GM12874 (cell line): Measurements from ENCODE around the gene TAX1BP1.

ENCODE experiments used
- TF ChIP-seq, protein P1 (sequence below): IDR thresholded peaks from 2 replicates; pipeline ENCODE4 v1.5.1; 2011; ENCODE audit warnings: low read depth, mild to moderate bottlenecking, control low read depth, low read length, moderate library complexity; ENCODE audit not compliant: insufficient read depth

TAX1BP1 gene

DNA sequence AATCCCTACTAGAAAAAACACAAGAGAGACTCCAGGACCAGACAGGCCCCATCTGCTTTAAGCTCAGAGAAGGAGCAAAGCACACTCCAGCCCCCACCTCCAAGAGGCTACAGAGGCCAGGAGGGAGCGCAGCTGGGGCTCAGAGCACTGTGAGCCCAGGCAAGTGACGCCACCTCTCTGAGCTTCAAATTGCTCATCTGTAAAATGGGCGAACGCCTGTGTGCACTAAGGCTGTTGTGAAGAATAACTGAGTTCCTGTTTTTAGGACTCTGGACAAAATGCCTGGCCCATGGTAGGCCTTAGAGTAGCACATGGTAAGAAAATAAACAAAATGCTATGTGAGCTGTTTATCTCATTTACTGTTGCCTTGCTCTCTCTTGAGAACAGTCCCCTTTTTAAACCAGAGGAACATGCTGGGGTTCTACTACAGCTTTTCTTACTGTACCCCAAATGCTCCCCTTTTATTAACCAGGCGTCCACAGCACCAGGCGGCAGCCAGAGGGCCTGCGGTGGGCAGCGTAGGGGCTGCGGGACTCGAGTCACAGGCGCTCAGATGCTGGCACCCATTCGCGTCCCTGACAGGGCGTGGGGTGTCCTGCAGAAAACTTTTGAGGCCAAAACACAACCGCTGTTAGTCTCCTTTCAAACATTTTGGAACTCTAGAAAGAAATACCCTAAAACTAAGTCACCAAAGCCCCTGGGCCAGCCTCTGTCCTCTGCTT, 103.8 kb downstream of the TAX1BP1 start:
- TF ChIP-seq, protein P1, sequence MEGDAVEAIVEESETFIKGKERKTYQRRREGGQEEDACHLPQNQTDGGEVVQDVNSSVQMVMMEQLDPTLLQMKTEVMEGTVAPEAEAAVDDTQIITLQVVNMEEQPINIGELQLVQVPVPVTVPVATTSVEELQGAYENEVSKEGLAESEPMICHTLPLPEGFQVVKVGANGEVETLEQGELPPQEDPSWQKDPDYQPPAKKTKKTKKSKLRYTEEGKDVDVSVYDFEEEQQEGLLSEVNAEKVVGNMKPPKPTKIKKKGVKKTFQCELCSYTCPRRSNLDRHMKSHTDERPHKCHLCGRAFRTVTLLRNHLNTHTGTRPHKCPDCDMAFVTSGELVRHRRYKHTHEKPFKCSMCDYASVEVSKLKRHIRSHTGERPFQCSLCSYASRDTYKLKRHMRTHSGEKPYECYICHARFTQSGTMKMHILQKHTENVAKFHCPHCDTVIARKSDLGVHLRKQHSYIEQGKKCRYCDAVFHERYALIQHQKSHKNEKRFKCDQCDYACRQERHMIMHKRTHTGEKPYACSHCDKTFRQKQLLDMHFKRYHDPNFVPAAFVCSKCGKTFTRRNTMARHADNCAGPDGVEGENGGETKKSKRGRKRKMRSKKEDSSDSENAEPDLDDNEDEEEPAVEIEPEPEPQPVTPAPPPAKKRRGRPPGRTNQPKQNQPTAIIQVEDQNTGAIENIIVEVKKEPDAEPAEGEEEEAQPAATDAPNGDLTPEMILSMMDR, result no peak

DNA sequence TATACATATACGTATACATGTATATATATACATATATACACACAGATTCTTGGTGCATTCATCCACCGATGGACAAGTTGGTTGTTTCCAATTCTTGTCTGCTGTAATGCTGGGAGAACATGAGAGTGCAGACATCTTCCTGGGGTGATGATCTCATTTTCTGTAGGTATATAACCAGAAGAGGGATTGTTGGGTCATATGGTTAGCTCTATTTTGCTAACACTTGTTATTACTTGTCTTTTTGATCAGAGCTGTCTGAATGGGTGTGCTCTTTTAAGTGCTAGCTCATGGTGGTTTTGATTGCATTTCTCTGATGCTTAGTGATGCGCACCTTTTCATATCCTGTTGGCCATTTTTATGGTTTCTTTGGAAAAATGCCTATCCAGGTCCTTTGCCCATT, 106.4 kb downstream of the TAX1BP1 start:
- TF ChIP-seq, protein P1, result no peak

DNA sequence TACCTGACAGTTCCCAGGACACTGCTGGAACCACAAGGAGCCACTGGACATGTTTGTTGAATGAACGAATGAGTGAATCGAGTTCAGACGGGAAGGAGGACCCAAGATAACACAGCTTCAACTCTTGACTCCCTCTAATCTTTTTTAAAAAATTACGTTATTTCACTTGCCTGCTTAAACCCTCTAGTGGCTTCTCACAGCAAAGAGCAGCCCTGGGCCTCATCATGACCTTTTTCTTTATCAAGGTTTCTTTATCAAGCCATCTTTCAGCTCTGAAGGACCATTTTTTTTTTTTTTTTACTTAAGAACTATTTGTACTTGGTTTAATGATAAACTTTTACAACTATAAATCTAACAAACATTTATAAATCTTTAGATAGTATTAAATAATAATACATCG, 110.6 kb downstream of the TAX1BP1 start:
- TF ChIP-seq, protein P1, result no peak

DNA sequence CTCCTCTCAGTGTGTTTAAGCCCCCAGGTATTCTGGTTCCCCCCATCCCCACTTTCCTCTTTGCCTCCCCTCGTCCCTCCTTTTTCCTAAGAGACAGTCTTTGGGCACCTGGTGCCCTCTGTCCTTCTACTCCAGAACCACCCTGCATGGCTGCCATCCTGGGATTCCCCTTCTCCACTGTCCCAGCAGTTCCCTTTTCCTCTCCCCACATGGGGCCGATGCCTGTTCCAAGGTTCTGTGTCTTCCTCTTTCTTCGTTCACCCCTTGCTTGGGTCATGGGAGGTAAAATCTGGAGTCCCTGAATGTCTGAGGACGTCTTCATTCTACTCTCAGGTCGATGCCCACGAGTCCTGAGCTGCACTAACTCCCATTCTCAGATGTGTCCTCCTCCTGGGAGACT, 120.8 kb downstream of the TAX1BP1 start:
- TF ChIP-seq, protein P1, result no peak

DNA sequence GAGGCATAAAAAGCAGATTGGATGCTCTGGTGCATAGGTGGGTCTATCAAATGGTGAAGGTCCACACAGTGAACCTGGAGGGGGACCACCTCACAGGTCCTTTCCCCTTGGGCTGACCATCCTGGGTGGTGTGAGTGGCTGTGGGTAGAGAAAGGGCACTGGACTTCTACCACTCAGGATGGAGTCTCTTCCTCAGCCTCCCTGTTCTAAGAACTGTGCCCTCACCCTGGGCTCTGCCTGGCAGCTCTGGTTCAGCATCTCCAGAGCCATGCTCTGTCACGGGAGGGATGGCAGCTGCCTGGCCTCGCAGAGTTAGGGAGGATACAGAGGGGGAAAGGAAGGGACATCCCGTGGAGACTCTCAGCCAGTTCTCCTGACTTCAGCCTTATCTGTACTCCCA, 121.8 kb downstream of the TAX1BP1 start:
- TF ChIP-seq, protein P1, result no peak

DNA sequence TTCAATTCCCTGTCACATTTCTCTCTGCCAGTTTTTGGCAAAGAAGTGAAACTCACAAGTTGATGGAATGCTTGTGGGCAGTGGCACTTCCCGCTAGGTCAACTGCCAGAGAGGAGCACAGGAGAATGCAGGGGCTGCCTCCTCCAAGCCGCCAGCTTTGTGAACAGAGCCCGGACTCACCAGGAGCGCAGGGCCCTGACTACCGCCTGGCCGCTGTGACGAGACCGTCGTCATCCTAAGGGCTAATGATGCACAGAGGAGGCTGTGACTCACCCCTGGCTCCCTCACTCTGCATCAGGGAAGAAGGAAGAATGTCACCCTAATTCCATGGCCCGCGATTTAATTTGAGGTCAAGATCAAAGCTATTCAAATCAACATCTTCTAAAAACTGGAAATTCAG, 123.9 kb downstream of the TAX1BP1 start:
- TF ChIP-seq, protein P1, result no peak

DNA sequence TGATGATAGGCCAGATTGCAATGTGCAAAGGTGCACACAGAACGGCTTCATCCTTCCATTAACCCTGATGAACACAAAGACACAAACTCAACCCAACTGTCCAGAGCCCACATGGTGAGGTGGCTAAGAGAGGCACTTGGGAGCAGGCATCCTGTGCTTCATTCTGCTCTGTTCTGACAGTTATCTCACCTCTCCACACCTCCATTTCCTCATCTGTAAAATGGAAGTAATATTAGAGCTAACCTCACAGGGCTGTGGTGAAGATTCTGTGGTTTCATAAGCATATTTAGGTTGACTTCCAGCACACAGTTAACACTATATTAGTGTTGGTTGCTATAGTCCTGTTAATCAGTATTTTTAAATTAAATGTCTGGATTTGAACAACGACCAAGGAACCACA, 126.3 kb downstream of the TAX1BP1 start:
- TF ChIP-seq, protein P1, result no peak
